GM21526 (cell line): ENCODE measurements around the gene FIBCD1.
"Not testable (repeated sequence)": the region's sequence is repeated elsewhere in the genome, so short reads cannot be mapped to it uniquely, and the experiment has no call there.

Experiments used
- ATAC-seq: cut with Tn5 transposase; IDR thresholded peaks from one replicate; pipeline ENCODE4 v1.9.1; 2021; ENCODE audit warnings: moderate library complexity; ENCODE audit not compliant: unreplicated experiment, low FRiP score

FIBCD1 gene

GRCh38 chr9:130955947-130956621, 17.0 kb upstream of the FIBCD1 start:
- no peak for ATAC-seq

- not testable (repeated sequence) for ATAC-seq
Observed at GRCh38 chr9:130954925-130955324, 15.9 kb upstream of the FIBCD1 start.

- ATAC-seq = no peak
Observed at GRCh38 chr9:130954317-130954716, 15.3 kb upstream of the FIBCD1 start.

GRCh38 chr9:130952065-130952762, 13.2 kb upstream of the FIBCD1 start:
- ATAC-seq = no peak

GRCh38 chr9:130950039-130950311, 10.9 kb upstream of the FIBCD1 start:
- ATAC-seq = no peak

- no peak for ATAC-seq
Observed at GRCh38 chr9:130949188-130950038, 10.4 kb upstream of the FIBCD1 start.

GRCh38 chr9:130948266-130948665, 9.2 kb upstream of the FIBCD1 start:
- ATAC-seq = no peak

- ATAC-seq = no peak
Observed at GRCh38 chr9:130947618-130948140, 8.6 kb upstream of the FIBCD1 start.

GRCh38 chr9:130946766-130947617, 7.9 kb upstream of the FIBCD1 start:
- ATAC-seq = no peak

- no peak for ATAC-seq
Observed at GRCh38 chr9:130945173-130945572, 6.1 kb upstream of the FIBCD1 start.

GRCh38 chr9:130944510-130945058, 5.5 kb upstream of the FIBCD1 start:
- ATAC-seq = no peak

GRCh38 chr9:130943777-130944176, 4.7 kb upstream of the FIBCD1 start:
- ATAC-seq = no peak

- ATAC-seq = no peak
Observed at GRCh38 chr9:130943221-130943620, 4.2 kb upstream of the FIBCD1 start.

- ATAC-seq = no peak
Observed at GRCh38 chr9:130942679-130943078, 3.6 kb upstream of the FIBCD1 start.

- no peak for ATAC-seq
Observed at GRCh38 chr9:130942084-130942483, 3.0 kb upstream of the FIBCD1 start.

- ATAC-seq = no peak
Observed at GRCh38 chr9:130940693-130941576, 1.9 kb upstream of the FIBCD1 start.

GRCh38 chr9:130940027-130940549, 1.0 kb upstream of the FIBCD1 start:
- ATAC-seq = no peak

GRCh38 chr9:130939405-130940026, 469 bp upstream of the FIBCD1 start:
- no peak for ATAC-seq
